HepG2 (cell line): ENCODE results near the gene SLC43A3. TPM values are rescaled to one million over a fixed set of nuclear protein-coding genes. Genes with fewer than 3 reads are reported as not detected.

Experiments used
- ATAC-seq: fragments of 200-7000 bp; cut with Tn5 transposase; 3 replicates; pipeline ENCODE4 v1.9.1; 2020; ENCODE audit warnings: mild to moderate bottlenecking, moderate library complexity
- BruUV-seq: library from RNA; stranded (reverse); fragments of 400-500 nt; replicated peaks from 2 replicates; lab custom pipeline; 2021; lab: Mats Ljungman, UMichigan
- CTCF ChIA-PET: fragments of 300-600 bp; formaldehyde crosslinking; extraction: SDS; loops from one replicate; lab custom pipeline; 2021; ENCODE audit warnings: low total read pairs, inconsistent platforms, low intra/inter-chr PET ratio; lab: Yijun Ruan, JAX
- POLR2A ChIA-PET: fragments of 350-600 bp; sonication (Branson Sonifier 250); formaldehyde crosslinking; loops from one replicate; lab custom pipeline; 2020; ENCODE audit warnings: antibody characterized with exemption, inconsistent platforms; lab: Yijun Ruan, JAX
- DNase-seq: peaks from one replicate; pipeline ENCODE4 v3.0.0-alpha.2; 2015; ENCODE audit warnings: low spot score
- FAIRE-seq: peaks from 3 replicates; lab custom pipeline; 2011; peaks lifted over from hg19 to GRCh38; lab: Jason Lieb, UNC
- H2AFZ ChIP-seq: one replicate; pipeline ENCODE4 v1.6.1; 2011; ENCODE audit warnings: low read length, inconsistent platforms
- H3K27ac ChIP-seq: fragments of 300-600 bp; 3 replicates; pipeline ENCODE4 v1.8.0; 2011; ENCODE audit warnings: mixed run types, mild to moderate bottlenecking, mixed read lengths, low read length, inconsistent platforms; ENCODE audit not compliant: insufficient read depth; ENCODE audit errors: extremely low read length
- H3K27me3 ChIP-seq, 2 experiments: fragments of 200-600 bp in 1 of 2; 2 replicates in 1 of 2; 3 replicates in 1 of 2; pipeline versions ENCODE4 v1.6.0 to v1.8.0; 2011; ENCODE audit warnings: low read length in 2 of 2, mild to moderate bottlenecking in 2 of 2, moderate library complexity in 2 of 2, inconsistent platforms in 1 of 2; ENCODE audit not compliant: insufficient read depth in 2 of 2, control insufficient read depth in 1 of 2
- H3K36me3 ChIP-seq, 2 experiments: fragments of 200-600 bp in 1 of 2; replicated peaks in 1 of 2; 2 replicates in 1 of 2; 3 replicates in 1 of 2; pipeline versions ENCODE4 v1.5.1 to v1.8.0; 2011; ENCODE audit warnings: low read length in 2 of 2, inconsistent platforms in 1 of 2; ENCODE audit not compliant: insufficient read depth in 2 of 2, control insufficient read depth in 1 of 2
- H3K4me1 ChIP-seq: 2 replicates; pipeline ENCODE4 v1.5.1; 2012; ENCODE audit warnings: low read length, inconsistent platforms; ENCODE audit not compliant: insufficient read depth
- H3K4me2 ChIP-seq: 2 replicates; pipeline ENCODE4 v1.6.0; 2011; ENCODE audit warnings: low read depth, low read length, inconsistent platforms
- H3K4me3 ChIP-seq, 3 experiments: fragments of 200-600 bp in 1 of 3; sonication (generic), shearing (Covaris generic) in 1 of 3; replicated peaks in 1 of 3; 2 replicates each; pipeline ENCODE4 v1.5.1; 2011 to 2016; ENCODE audit warnings: low read length in 3 of 3, inconsistent platforms in 2 of 3, low read depth in 2 of 3, mild to moderate bottlenecking in 2 of 3, control low read depth in 1 of 3, mixed read lengths in 1 of 3; ENCODE audit not compliant: insufficient read depth in 1 of 3
- H3K79me2 ChIP-seq: one replicate; pipeline ENCODE4 v1.6.1; 2011; ENCODE audit warnings: low read length, inconsistent platforms; ENCODE audit not compliant: insufficient read depth
- H3K9ac ChIP-seq: 2 replicates; pipeline ENCODE4 v1.6.0; 2011; ENCODE audit warnings: mild to moderate bottlenecking, low read depth, low read length, inconsistent platforms; ENCODE audit not compliant: insufficient read depth
- H3K9me3 ChIP-seq: 2 replicates; pipeline ENCODE4 v1.5.1; 2012; ENCODE audit warnings: mild to moderate bottlenecking, low read length
- H4K20me1 ChIP-seq: 2 replicates; pipeline ENCODE4 v1.6.0; 2011; ENCODE audit warnings: inconsistent platforms, mild to moderate bottlenecking, low read length, moderate library complexity; ENCODE audit not compliant: insufficient read depth
- BCL6 ChIP-seq: IDR thresholded peaks from 2 replicates; pipeline ENCODE4 v1.6.1; 2016; ENCODE audit warnings: missing genetic modification reagents, missing compliant biosample characterization
- CBX5 ChIP-seq: sonication (generic); formaldehyde crosslinking; IDR thresholded peaks from 2 replicates; pipeline ENCODE4 v1.4.0; 2020; ENCODE audit warnings: missing genetic modification reagents, borderline replicate concordance
- CREM ChIP-seq, 2 experiments: sonication (generic) in 1 of 2; formaldehyde crosslinking in 1 of 2; IDR thresholded peaks; 2 replicates each; pipeline versions ENCODE4 v1.4.0 to v1.6.1; 2016 to 2020; ENCODE audit warnings: antibody characterized with exemption in 1 of 2, mild to moderate bottlenecking in 1 of 2, missing genetic modification reagents in 1 of 2
- DNMT1 ChIP-seq: sonication (generic); formaldehyde crosslinking; IDR thresholded peaks from 2 replicates; pipeline ENCODE4 v1.5.1; 2020; ENCODE audit warnings: mild to moderate bottlenecking, missing genetic modification reagents
- DNMT3B ChIP-seq: conservative IDR thresholded peaks from 2 replicates; pipeline ENCODE4 v1.6.1; 2016; ENCODE audit warnings: missing biosample characterization, control low read depth
- ELF3 ChIP-seq: IDR thresholded peaks from 2 replicates; pipeline ENCODE4 v1.6.1; 2016; ENCODE audit warnings: missing genetic modification reagents, missing compliant biosample characterization
- ELF4 ChIP-seq: sonication (generic); formaldehyde crosslinking; IDR thresholded peaks from 2 replicates; pipeline ENCODE4 v1.5.0; 2020; ENCODE audit warnings: missing genetic modification reagents, mild to moderate bottlenecking, moderate library complexity, borderline replicate concordance
- ETV5 ChIP-seq: IDR thresholded peaks from 2 replicates; pipeline ENCODE4 v1.6.1; 2018; ENCODE audit warnings: missing biosample characterization, missing genetic modification reagents, inconsistent platforms, borderline replicate concordance
- ISX ChIP-seq: sonication (generic); formaldehyde crosslinking; conservative IDR thresholded peaks from 2 replicates; pipeline ENCODE4 v1.5.0; 2020; ENCODE audit warnings: missing genetic modification reagents
- KDM3A ChIP-seq: IDR thresholded peaks from 2 replicates; pipeline ENCODE4 v1.6.1; 2018; ENCODE audit warnings: low read depth, missing compliant biosample characterization
- KLF12 ChIP-seq: sonication (generic); formaldehyde crosslinking; IDR thresholded peaks from 2 replicates; pipeline ENCODE4 v1.4.0; 2020; ENCODE audit warnings: missing genetic modification reagents, borderline replicate concordance
- PREB ChIP-seq: sonication (generic); formaldehyde crosslinking; IDR thresholded peaks from 2 replicates; pipeline ENCODE4 v1.4.0; 2020; ENCODE audit warnings: missing genetic modification reagents
- RORA ChIP-seq: sonication (generic); formaldehyde crosslinking; IDR thresholded peaks from 2 replicates; pipeline ENCODE4 v1.5.0; 2020; ENCODE audit warnings: mild to moderate bottlenecking, missing genetic modification reagents, moderate library complexity
- RXRB ChIP-seq: IDR thresholded peaks from 2 replicates; pipeline ENCODE4 v1.6.1; 2016; ENCODE audit warnings: borderline replicate concordance, missing genetic modification reagents, missing compliant biosample characterization
- SAP130 ChIP-seq: IDR thresholded peaks from 2 replicates; pipeline ENCODE4 v1.6.1; 2016; ENCODE audit warnings: low read depth
- SP1 ChIP-seq, 2 experiments: fragments of 450-650 bp in 1 of 2; sonication (generic) in 1 of 2; formaldehyde crosslinking in 1 of 2; IDR thresholded peaks; 2 replicates each; pipeline versions ENCODE4 v1.4.0 to v1.6.1; 2016 to 2020; ENCODE audit warnings: missing genetic modification reagents in 1 of 2
- ZBTB14 ChIP-seq: sonication (generic); formaldehyde crosslinking; IDR thresholded peaks from 2 replicates; pipeline ENCODE4 v1.4.0; 2020; ENCODE audit warnings: missing genetic modification reagents
- ZBTB7A ChIP-seq: sonication (generic); formaldehyde crosslinking; IDR thresholded peaks from 2 replicates; pipeline ENCODE4 v1.8.0; 2022; ENCODE audit warnings: mild to moderate bottlenecking, missing genetic modification reagents
- ZFP36L1 ChIP-seq: sonication (generic); formaldehyde crosslinking; IDR thresholded peaks from 2 replicates; pipeline ENCODE4 v1.8.0; 2022; ENCODE audit warnings: mild to moderate bottlenecking, missing genetic modification reagents, moderate library complexity
- ZFP62 ChIP-seq: sonication (generic); formaldehyde crosslinking; IDR thresholded peaks from 2 replicates; pipeline ENCODE4 v1.4.0; 2020; ENCODE audit warnings: missing genetic modification reagents
- ZGPAT ChIP-seq: IDR thresholded peaks from 2 replicates; pipeline ENCODE4 v1.6.1; 2016; ENCODE audit warnings: mild to moderate bottlenecking
- ZNF205 ChIP-seq: IDR thresholded peaks from 2 replicates; pipeline ENCODE4 v1.6.1; 2018; ENCODE audit warnings: missing biosample characterization, missing genetic modification reagents
- ZNF430 ChIP-seq: sonication (generic); formaldehyde crosslinking; IDR thresholded peaks from 2 replicates; pipeline ENCODE4 v1.9.0; 2021; ENCODE audit warnings: mild to moderate bottlenecking, missing genetic modification reagents
- ZNF543 ChIP-seq: sonication (generic); formaldehyde crosslinking; IDR thresholded peaks from 2 replicates; pipeline ENCODE4 v1.4.0; 2020; ENCODE audit warnings: mild to moderate bottlenecking, missing genetic modification reagents
- ZNF7 ChIP-seq: IDR thresholded peaks from 2 replicates; pipeline ENCODE4 v1.6.1; 2016; ENCODE audit warnings: missing biosample characterization, missing genetic modification reagents
- ZSCAN12 ChIP-seq: sonication (generic); formaldehyde crosslinking; IDR thresholded peaks from 2 replicates; pipeline ENCODE4 v1.9.0; 2021; ENCODE audit warnings: mild to moderate bottlenecking, missing genetic modification reagents
- WGBS: methylation state at CpG from one replicate; pipeline ENCODE4 v1.1.6; 2017; ENCODE audit warnings: low lambda C conversion rate; 5-methylcytosine and 5-hydroxymethylcytosine counted together
- in situ Hi-C: cut with HindIII; loops from 2 replicates; pipeline ENCODE4 v1.10.0; 2017; ENCODE audit warnings: low pct_unique_long_range_greater_than_20kb; ENCODE audit not compliant: extremely low pct_ligation_motif_present
- intact Hi-C: fragments of 100-400 bp; cut with micrococcal nuclease; formaldehyde crosslinking; loops from one replicate; pipeline ENCODE4 v1.10.0; 2022; ENCODE audit not compliant: unreplicated experiment
- polyA plus RNA-seq, 8 experiments: library from polyadenylated mRNA; depleted of rRNA in 3 of 8; stranded (reverse) in 7 of 8; unstranded in 1 of 8; fragments of >200 nt; fragmentation: Illumina TruSeq in 4 of 8; extraction: Trizol in 4 of 8; gene quantifications; 2 replicates each; pipeline versions ENCODE4 v1.2.1 to v1.2.3, GENCODE V29; 2011 to 2016; ENCODE audit warnings: low read depth in 4 of 8, missing spikeins in 1 of 8, mixed read lengths in 1 of 8; ENCODE audit not compliant: insufficient read depth in 1 of 8
- total RNA-seq, 5 experiments: library from RNA; depleted of rRNA; stranded (reverse); fragments of >200 nt; fragmentation: Illumina TruSeq; extraction: Trizol; gene quantifications; 2 replicates each; pipeline ENCODE4 v1.2.3, GENCODE V29; 2016; ENCODE audit warnings: low read depth in 1 of 5

SLC43A3 gene
- total and polyA plus RNA-seq, 2 of the 13 experiments (the other 11 are each of a cell fraction or from before 2014, with no cell fraction given): 2.6 TPM; not detected in 1

GRCh38 chr11:57432149-57432561 lies 5.2 kb upstream of the SLC43A3 start:
- DNase-seq: no peak
- intact Hi-C loops: no loop called here
- Histone ChIP-seq H4K20me1 (no peaks in the 10 kb centered on the region), H3K4me3 (no peak overlapping the region), H3K4me1 (peaks cover 65% of the 10 kb centered on the region), H3K9ac (no peak overlapping the region), H3K27me3 (peaks cover 0 to 2% of the 10 kb centered on the region in 2 experiments; a peak in 1 of 5 replicates), H3K4me2 (peak overlapping the region; percentile 32; the same call in 1 of the 2 replicates), H2AFZ (no peak overlapping the region), H3K79me2 (no peaks in the 10 kb centered on the region), H3K27ac (no peak overlapping the region), H3K9me3 (no peaks in the 10 kb centered on the region), H3K36me3 (no peaks in the 10 kb centered on the region)
- no TSS peak for BruUV-seq
- CTCF ChIA-PET: no interaction called here
- POLR2A ChIA-PET: no interaction called here
- in situ Hi-C loops: no loop called here
- no peak for FAIRE-seq
- ATAC-seq: no peak
- 21% methylated on average over 5 of the region's 5 CpGs for WGBS
- TF ChIP-seq RORA (CRISPR knock-in tag) (no peak), ZNF543 (CRISPR knock-in tag) (no peak), SAP130 (CRISPR knock-in tag) (peak; percentile 33; the same call in 1 of the 2 replicates), ZNF205 (CRISPR knock-in tag) (no peak), RXRB (CRISPR knock-in tag) (no peak), ISX (CRISPR knock-in tag) (no peak), SP1 (IDR thresholded peaks at IDR 0.05) (no peak), SP1 (CRISPR knock-in tag; IDR thresholded peaks at IDR 0.05) (no peak), ZSCAN12 (no peak), KLF12 (CRISPR knock-in tag) (no peak), ETV5 (CRISPR knock-in tag) (peak; percentile 33; the same call in 1 of the 2 replicates), BCL6 (no peak), ZBTB7A (no peak), PREB (CRISPR knock-in tag) (no peak), KDM3A (CRISPR knock-in tag) (no peak), CBX5 (no peak), ELF4 (CRISPR knock-in tag) (no peak), CREM (IDR thresholded peaks at IDR 0.05) (no peak), CREM (CRISPR knock-in tag; IDR thresholded peaks at IDR 0.05) (no peak), ZBTB14 (CRISPR knock-in tag) (no peak), ZFP36L1 (CRISPR knock-in tag) (no peak), ELF3 (CRISPR knock-in tag) (peak; percentile 63), ZNF430 (no peak), ZGPAT (no peak), ZFP62 (no peak), DNMT1 (CRISPR knock-in tag) (no peak), ZNF7 (CRISPR knock-in tag) (no peak), DNMT3B (no peak)
